HL-60 (cell line): ENCODE data around the gene NUP62.

Source experiments
- DNase-seq, 2 experiments: peaks; one replicate each; pipeline ENCODE4 v3.0.0-alpha.2; 2010 to 2020; ENCODE audit warnings: low read depth in 1 of 2, low spot score in 1 of 2
- H3K27ac ChIP-seq: fragments of 250-450 bp; sonication (Bioruptor Pico); replicated peaks from 2 replicates; pipeline ENCODE4 v1.5.1; 2020; ENCODE audit warnings: mild to moderate bottlenecking, moderate library complexity
- H3K27me3 ChIP-seq: fragments of 250-450 bp; sonication (Bioruptor Pico); 2 replicates; pipeline ENCODE4 v1.5.1; 2021; ENCODE audit warnings: mild to moderate bottlenecking, moderate library complexity; ENCODE audit not compliant: insufficient read depth, poor library complexity, severe bottlenecking
- H3K4me3 ChIP-seq: replicated peaks from 2 replicates; pipeline ENCODE4 v1.5.1; 2011; ENCODE audit warnings: mild to moderate bottlenecking, control low read depth, low read length; ENCODE audit not compliant: insufficient read depth
- GABPA ChIP-seq: IDR thresholded peaks from 2 replicates; pipeline ENCODE4 v1.6.1; 2012; ENCODE audit warnings: low read depth
- POLR2AphosphoS5 ChIP-seq: IDR thresholded peaks from 2 replicates; pipeline ENCODE4 v1.6.1; 2012; ENCODE audit warnings: low read depth
- REST ChIP-seq: IDR thresholded peaks from 2 replicates; pipeline ENCODE4 v1.6.1; 2012; ENCODE audit warnings: low read depth; ENCODE audit not compliant: insufficient replicate concordance
- SPI1 ChIP-seq: IDR thresholded peaks from 2 replicates; pipeline ENCODE4 v1.6.1; 2012; ENCODE audit warnings: low read depth, mild to moderate bottlenecking, borderline replicate concordance
- TF ChIP-seq, protein P1 (sequence below): IDR thresholded peaks from one replicate; pipeline ENCODE4 v1.5.1; 2011; ENCODE audit warnings: low read length, control low read depth, inconsistent platforms; ENCODE audit not compliant: insufficient read depth

Gene NUP62

DNA sequence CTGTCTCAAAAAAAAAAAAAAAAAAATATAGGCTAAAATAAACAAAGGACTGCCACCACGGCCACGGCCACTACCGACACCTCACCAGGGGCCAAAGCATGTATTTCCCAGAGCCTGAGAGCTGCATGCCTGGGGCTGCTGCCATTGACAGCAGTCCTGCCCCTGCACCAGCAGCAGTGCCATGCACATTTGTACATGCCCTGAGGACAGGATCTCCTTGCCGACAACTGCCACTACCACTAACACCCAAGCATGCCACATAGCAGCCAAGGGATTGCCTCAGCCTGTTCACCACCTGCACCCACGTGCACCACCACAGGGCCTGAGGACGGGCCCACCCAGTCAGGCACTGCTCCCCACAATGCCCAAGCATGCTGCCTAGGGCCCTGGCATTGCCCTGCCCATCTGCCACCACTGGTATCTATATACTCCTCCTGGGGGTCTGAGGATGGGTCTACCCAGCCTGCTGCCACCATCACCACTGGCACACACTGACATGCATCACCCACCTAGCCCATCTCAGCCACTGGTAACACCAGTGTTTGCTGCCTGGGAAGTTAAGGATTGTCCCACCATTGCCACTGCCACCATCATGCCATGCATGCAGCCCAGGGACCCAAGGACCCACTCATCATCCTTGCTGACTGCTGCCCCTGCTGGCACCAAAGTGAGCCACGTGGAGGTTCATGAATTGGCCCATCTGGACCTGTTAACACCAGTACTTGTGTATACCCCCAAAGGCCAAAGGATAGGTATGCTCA is 10.6 kb upstream of the NUP62 start:
- Histone ChIP-seq H3K4me3 (no peak overlapping the region), H3K27ac (no peak overlapping the region), H3K27me3 (no peaks in the 10 kb centered on the region)
- DNase-seq = no peak
- TF ChIP-seq REST (no peak), POLR2AphosphoS5 (no peak), SPI1 (no peak)

GRCh38 chr19:49938662-49939061 is 9.4 kb upstream of the NUP62 start:
- no peak for DNase-seq
- Histone ChIP-seq H3K4me3 (no peak overlapping the region), H3K27me3 (no peaks in the 10 kb centered on the region), H3K27ac (no peak overlapping the region)
- TF ChIP-seq SPI1 = no peak
- TF ChIP-seq POLR2AphosphoS5 = no peak
- TF ChIP-seq, protein P1, sequence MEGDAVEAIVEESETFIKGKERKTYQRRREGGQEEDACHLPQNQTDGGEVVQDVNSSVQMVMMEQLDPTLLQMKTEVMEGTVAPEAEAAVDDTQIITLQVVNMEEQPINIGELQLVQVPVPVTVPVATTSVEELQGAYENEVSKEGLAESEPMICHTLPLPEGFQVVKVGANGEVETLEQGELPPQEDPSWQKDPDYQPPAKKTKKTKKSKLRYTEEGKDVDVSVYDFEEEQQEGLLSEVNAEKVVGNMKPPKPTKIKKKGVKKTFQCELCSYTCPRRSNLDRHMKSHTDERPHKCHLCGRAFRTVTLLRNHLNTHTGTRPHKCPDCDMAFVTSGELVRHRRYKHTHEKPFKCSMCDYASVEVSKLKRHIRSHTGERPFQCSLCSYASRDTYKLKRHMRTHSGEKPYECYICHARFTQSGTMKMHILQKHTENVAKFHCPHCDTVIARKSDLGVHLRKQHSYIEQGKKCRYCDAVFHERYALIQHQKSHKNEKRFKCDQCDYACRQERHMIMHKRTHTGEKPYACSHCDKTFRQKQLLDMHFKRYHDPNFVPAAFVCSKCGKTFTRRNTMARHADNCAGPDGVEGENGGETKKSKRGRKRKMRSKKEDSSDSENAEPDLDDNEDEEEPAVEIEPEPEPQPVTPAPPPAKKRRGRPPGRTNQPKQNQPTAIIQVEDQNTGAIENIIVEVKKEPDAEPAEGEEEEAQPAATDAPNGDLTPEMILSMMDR = no peak
- TF ChIP-seq REST = no peak
- TF ChIP-seq GABPA = no peak

DNA sequence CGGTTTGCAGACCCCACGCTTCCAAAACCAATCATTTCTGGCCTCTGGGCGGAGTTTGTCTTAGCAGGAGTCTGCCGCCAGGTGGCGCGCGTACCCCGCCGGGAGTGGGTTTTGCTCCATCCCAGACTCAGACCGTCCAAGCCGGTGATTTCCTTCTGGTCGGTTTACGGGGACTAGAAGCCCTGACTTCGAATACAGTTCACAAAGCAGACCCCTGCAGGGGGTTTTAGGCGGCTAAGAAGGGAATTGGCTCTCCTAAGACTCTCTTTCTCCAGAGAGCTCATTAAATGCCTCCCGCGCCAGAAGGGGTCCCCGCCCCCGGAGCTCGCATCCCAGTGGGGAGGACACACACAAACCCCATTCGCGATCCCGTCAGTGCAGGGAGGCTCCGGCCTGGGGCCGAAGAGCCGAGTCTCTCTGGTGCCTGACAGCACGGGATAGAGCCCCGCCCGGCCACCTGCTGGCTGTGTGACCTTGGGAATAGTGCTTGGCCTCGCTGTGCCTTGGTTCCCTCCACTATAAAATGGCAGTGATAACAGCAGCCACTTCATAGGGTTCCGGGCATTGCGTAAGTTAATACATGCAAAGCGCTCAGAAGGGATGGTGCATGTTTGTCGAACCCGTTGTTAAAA is 8.6 kb upstream of the NUP62 start:
- H3K4me3 ChIP-seq = no peak overlapping the region
- TF ChIP-seq SPI1 (no peak), REST (peak; percentile 23), GABPA (no peak)
- TF ChIP-seq, protein P1 = peak; percentile 73
- peak in 1 of 2 experiments; percentile 73 for DNase-seq
- no peak overlapping the region for H3K27ac ChIP-seq
- no peaks in the 10 kb centered on the region for H3K27me3 ChIP-seq
